EH (cell line): ENCODE data around the gene KCNQ2.

Experiments
- DNase-seq: peaks from one replicate; pipeline ENCODE4 v3.0.0-alpha.2; 2015; ENCODE audit warnings: low read depth

KCNQ2 gene

GRCh38 chr20:63417097-63417737 lies 55.2 kb downstream of the KCNQ2 start:
- no peak for DNase-seq

- DNase-seq, result no peak
These were observed 55.8 kb downstream of the KCNQ2 start for GRCh38 chr20:63416631-63417030.

GRCh38 chr20:63415647-63416391 lies 56.6 kb downstream of the KCNQ2 start:
- no peak for DNase-seq

- DNase-seq, result no peak
These were observed 57.6 kb downstream of the KCNQ2 start for GRCh38 chr20:63414720-63415430.

- no peak for DNase-seq
These were observed 58.3 kb downstream of the KCNQ2 start for GRCh38 chr20:63413963-63414684.

- DNase-seq, result no peak
These were observed 59.1 kb downstream of the KCNQ2 start for GRCh38 chr20:63413323-63413722.

- DNase-seq, result no peak
These were observed 59.6 kb downstream of the KCNQ2 start for GRCh38 chr20:63412889-63413288.

GRCh38 chr20:63411898-63412631 lies 60.4 kb downstream of the KCNQ2 start:
- no peak for DNase-seq

GRCh38 chr20:63411151-63411897 lies 61.1 kb downstream of the KCNQ2 start:
- no peak for DNase-seq

GRCh38 chr20:63409834-63410435 lies 62.5 kb downstream of the KCNQ2 start:
- no peak for DNase-seq

- no peak for DNase-seq
These were observed 63.2 kb downstream of the KCNQ2 start for GRCh38 chr20:63409066-63409833.

- DNase-seq, result no peak
These were observed 63.8 kb downstream of the KCNQ2 start for GRCh38 chr20:63408684-63409046.

GRCh38 chr20:63407928-63408683 lies 64.3 kb downstream of the KCNQ2 start:
- no peak for DNase-seq

GRCh38 chr20:63406617-63407245 lies 65.7 kb downstream of the KCNQ2 start:
- no peak for DNase-seq

GRCh38 chr20:63406011-63406410 lies 66.4 kb downstream of the KCNQ2 start:
- DNase-seq, result no peak

GRCh38 chr20:63405102-63405730 lies 67.2 kb downstream of the KCNQ2 start:
- DNase-seq, result no peak

- DNase-seq, result no peak
These were observed 68.0 kb downstream of the KCNQ2 start for GRCh38 chr20:63404129-63405085.
